Psoas muscle (tissue), 8 donors: ENCODE results near the gene RAB22A. TPM values are rescaled to one million over a fixed set of nuclear protein-coding genes. Genes with fewer than 3 reads are reported as not detected.

Experiments
- ATAC-seq, 4 donors: fragments of 200-7000 bp; cut with Tn5 transposase; one replicate each; pipeline ENCODE4 v1.9.1; 2020; ENCODE audit warnings: moderate library complexity in 3 of 4, mild to moderate bottlenecking in 2 of 4
- DNase-seq, 2 donors: peaks; one replicate each; pipeline ENCODE4 v3.0.0-alpha.2; 2020
- H3K27ac ChIP-seq: fragments of 200-600 bp; one replicate; pipeline ENCODE4 v1.8.0; 2022
- H3K27me3 ChIP-seq, 3 donors: fragments of 200-600 bp in 1 of 3; one replicate each; pipeline versions ENCODE4 v1.6.1 to v1.8.0; 2013 to 2022; ENCODE audit warnings: low read length in 2 of 3, mild to moderate bottlenecking in 2 of 3, moderate library complexity in 1 of 3; ENCODE audit not compliant: insufficient read depth in 3 of 3
- H3K36me3 ChIP-seq, 2 donors: fragments of 200-600 bp in 1 of 2; one replicate each; pipeline versions ENCODE4 v1.6.1 to v1.8.0; 2013 to 2022; ENCODE audit warnings: low read depth in 1 of 2, mild to moderate bottlenecking in 1 of 2, moderate library complexity in 1 of 2; ENCODE audit not compliant: insufficient read depth in 1 of 2
- H3K4me1 ChIP-seq: fragments of 200-600 bp; one replicate; pipeline ENCODE4 v1.8.0; 2022
- H3K4me3 ChIP-seq: fragments of 200-600 bp; one replicate; pipeline ENCODE4 v1.8.0; 2022; ENCODE audit warnings: mild to moderate bottlenecking
- H3K9me3 ChIP-seq: fragments of 200-600 bp; one replicate; pipeline ENCODE4 v1.8.0; 2022
- whole genome bisulfite sequencing, 3 donors: extraction: QIAGEN DNeasy Blood & Tissue Kit; methylation state at CpG; one replicate each; pipeline versions ENCODE4 v1.1.6 to v1.1.7; 2013; 5-methylcytosine and 5-hydroxymethylcytosine counted together
- intact Hi-C, 2 donors: fragments of 100-400 bp; cut with DNase I; formaldehyde crosslinking; loops; one replicate each; pipeline versions ENCODE4 v1.11.0 to v1.14.2; 2022
- polyA plus RNA-seq, 3 donors: library from polyadenylated mRNA; stranded (reverse); fragments of 200-250 nt; gene quantifications; one replicate each; pipeline ENCODE4 v1.2.3, GENCODE V29; 2013
- total RNA-seq, 4 donors: library from RNA; stranded (reverse); fragmentation: NEBNext Ultra II Directional in 2 of 4; extraction: Animal tissue kit (Norgen Biotek cat#: 25700) in 2 of 4; gene quantifications; one replicate each; pipeline versions ENCODE4 v1.2.1 to v1.2.4, GENCODE V29; 2021 to 2023
- TF ChIP-seq, protein P1 (sequence below): fragments of 200-600 bp; IDR thresholded peaks from one replicate; pipeline ENCODE4 v1.8.0; 2022; ENCODE audit warnings: antibody characterized with exemption
- donor health status: healthy with polysubstance abuse.
- donor health status: DM: no; HTN: no; CAD: no; lungs with moderate emphysema.
- donor health status: Bipolar disorder and iron deficiency.
- donor health status: healthy.
- donor health status: DM: yes; HTN: yes; CAD: no.
- donor health status: DM: no; HTN: no; CAD: no.
- donor health status: DM: no; HTN: no; CAD: no.
- donor health status: DM: yes; HTN: yes; CAD: no.

RAB22A gene
- total and polyA plus RNA-seq, 7 donors = 3.6 to 8.5 (median 7.9) TPM

DNA sequence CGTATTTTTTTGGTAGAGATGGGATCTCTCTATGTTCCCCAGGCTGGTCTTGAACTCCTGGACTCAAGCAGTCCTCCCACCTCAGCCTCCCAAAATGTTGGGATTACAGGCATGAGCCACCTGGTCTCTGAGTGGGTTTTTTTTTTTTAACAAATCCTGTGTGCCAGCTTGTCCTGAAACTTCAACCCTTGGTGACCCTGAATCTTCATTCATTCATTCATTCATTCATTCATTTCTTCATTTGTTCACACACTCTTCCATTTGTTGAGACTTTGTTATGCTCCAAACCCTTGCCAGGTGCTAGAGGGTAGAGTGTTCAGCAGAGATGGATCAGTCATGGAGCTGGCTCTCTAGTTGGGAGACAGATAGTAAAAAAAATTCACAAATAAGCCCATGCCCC lies 67.5 kb downstream of the RAB22A start:
- TF ChIP-seq, protein P1, sequence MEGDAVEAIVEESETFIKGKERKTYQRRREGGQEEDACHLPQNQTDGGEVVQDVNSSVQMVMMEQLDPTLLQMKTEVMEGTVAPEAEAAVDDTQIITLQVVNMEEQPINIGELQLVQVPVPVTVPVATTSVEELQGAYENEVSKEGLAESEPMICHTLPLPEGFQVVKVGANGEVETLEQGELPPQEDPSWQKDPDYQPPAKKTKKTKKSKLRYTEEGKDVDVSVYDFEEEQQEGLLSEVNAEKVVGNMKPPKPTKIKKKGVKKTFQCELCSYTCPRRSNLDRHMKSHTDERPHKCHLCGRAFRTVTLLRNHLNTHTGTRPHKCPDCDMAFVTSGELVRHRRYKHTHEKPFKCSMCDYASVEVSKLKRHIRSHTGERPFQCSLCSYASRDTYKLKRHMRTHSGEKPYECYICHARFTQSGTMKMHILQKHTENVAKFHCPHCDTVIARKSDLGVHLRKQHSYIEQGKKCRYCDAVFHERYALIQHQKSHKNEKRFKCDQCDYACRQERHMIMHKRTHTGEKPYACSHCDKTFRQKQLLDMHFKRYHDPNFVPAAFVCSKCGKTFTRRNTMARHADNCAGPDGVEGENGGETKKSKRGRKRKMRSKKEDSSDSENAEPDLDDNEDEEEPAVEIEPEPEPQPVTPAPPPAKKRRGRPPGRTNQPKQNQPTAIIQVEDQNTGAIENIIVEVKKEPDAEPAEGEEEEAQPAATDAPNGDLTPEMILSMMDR = no peak
- no peak overlapping the region for H3K27ac ChIP-seq
- H3K4me3 ChIP-seq = no peak overlapping the region
- ATAC-seq (no peak), DNase-seq (no peak)
- H3K27me3 ChIP-seq = peaks cover 0 to 6% (median 0%) of the 10 kb centered on the region in 3 donors
- no peaks in the 10 kb centered on the region for H3K9me3 ChIP-seq
- H3K4me1 ChIP-seq = no peaks in the 10 kb centered on the region
- intact Hi-C loops = no loop called here
- WGBS, 3 donors = 98 to 100% (median 100%) methylated on average over 1 of the region's 1 CpG
- H3K36me3 ChIP-seq = no peaks in the 10 kb centered on the region

DNA sequence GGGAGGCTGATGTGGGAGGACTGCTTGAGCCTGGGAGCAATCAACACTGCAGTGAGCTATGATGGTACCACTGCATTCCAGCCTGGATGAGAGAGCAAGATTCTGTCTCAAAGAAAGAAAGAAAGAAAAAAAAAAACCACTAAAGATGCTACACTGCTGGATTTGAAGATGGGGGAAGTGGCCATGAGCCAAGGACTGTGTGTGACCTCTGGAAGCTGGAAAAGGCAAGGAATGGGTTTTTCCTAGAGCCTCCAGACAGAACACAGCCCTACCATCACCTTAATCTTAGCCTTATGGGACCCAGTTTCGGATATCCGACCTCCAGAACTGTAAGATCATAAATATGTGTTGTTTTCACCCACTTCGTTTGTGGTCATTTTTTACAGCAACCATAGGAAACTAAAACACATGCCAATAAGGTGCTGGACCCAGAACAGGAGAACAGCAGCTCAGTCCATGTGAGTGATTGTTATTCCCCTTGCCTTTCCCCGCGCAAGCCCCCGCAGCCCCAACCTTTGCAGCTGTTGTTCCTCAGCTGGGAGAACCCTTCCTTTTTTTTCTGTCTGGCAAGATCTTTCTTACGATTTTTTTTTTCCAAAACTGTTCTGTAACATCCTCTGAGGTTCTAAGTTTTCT lies 68.4 kb downstream of the RAB22A start:
- Histone ChIP-seq H3K4me1 (no peaks in the 10 kb centered on the region), H3K27me3 (peaks cover 0 to 6% (median 0%) of the 10 kb centered on the region in 3 donors), H3K9me3 (no peaks in the 10 kb centered on the region), H3K4me3 (no peak overlapping the region), H3K27ac (no peak overlapping the region), H3K36me3 (no peaks in the 10 kb centered on the region)
- TF ChIP-seq, protein P1 = no peak
- ATAC-seq = no peak
- no peak for DNase-seq
- intact Hi-C loops = no loop called here
- WGBS, 3 donors = 19 to 41% (median 25%) methylated on average over 7 of the region's 7 CpGs

DNA sequence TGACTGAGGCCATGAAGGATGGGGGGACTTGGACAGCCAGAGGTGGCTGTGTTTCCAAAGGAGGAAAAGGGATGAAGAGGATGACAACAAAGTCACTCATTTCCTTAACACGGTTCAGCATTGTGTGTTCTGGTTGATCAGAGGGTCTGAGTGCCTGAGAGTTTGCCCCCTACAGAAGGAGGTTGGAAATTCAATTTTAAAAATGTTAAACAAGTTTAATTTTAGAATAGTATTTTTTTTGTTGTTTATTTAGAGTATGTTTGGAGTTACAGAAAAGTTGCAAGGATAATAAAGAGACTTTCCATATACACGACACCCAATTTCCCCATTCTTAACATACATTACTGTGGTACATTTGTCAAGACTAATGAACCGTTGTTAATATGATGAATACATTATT lies 69.2 kb downstream of the RAB22A start:
- Histone ChIP-seq H3K9me3 (no peaks in the 10 kb centered on the region), H3K27me3 (peaks cover 0 to 6% (median 0%) of the 10 kb centered on the region in 3 donors), H3K27ac (no peak overlapping the region), H3K36me3 (no peaks in the 10 kb centered on the region), H3K4me1 (no peaks in the 10 kb centered on the region), H3K4me3 (no peak overlapping the region)
- 62 to 67% (median 62%) methylated on average over 3 of the region's 3 CpGs for WGBS, 3 donors
- TF ChIP-seq, protein P1 = no peak
- DNase-seq = no peak
- no peak for ATAC-seq
- intact Hi-C loops = no loop called here

DNA sequence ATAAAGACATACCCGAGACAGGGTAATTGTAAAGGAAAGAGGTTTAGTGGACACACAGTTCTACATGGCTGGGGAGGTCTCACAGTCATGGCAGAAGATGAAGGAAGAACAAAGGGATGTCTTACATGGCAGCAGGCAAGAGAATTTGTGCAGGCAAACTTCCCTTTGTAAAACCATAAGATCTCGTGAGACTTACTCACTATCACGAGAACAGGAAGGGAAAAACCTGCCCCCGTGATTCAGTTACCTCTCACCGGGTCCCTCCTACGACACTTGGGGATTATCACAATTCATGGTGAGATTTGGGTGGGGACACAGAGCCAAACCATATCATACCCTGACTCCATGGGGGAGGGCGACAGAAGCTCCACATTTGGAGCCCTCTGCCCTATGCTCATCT lies 72.1 kb downstream of the RAB22A start:
- no peaks in the 10 kb centered on the region for H3K4me1 ChIP-seq
- ATAC-seq (no peak), DNase-seq (no peak)
- H3K4me3 ChIP-seq = no peak overlapping the region
- no peak overlapping the region for H3K27ac ChIP-seq
- WGBS, 3 donors = 91 to 95% (median 92%) methylated on average over 7 of the region's 7 CpGs
- H3K27me3 ChIP-seq = peaks cover 0 to 6% (median 0%) of the 10 kb centered on the region in 3 donors
- H3K9me3 ChIP-seq = no peaks in the 10 kb centered on the region
- no peaks in the 10 kb centered on the region for H3K36me3 ChIP-seq
- TF ChIP-seq, protein P1 = no peak
- intact Hi-C loops = loop anchor here in 1 of 2 donors (10.0 kb wide), 1 partner anchor 67 kb away; no protein-coding TSS in a partner anchor

DNA sequence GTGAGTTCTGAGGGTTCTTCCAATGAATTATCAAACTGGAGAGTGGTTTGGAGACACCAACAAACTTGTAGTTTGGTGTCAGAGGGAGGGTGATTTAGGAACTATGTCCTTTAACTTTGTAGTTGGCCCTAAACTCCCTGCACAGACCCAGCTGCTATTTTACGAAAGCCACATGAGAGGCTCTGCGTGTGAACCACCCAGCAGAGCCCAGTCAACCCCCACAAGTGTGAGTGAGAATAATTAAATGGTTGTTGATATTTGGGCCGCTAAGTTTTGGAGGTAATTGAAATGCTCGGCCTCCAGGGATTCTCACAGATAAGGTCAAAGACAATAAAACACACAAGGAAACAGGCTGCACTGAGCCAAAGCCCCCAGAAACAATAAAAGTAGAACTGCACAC lies 72.6 kb downstream of the RAB22A start:
- WGBS, 3 donors = 84 to 90% (median 85%) methylated on average over 4 of the region's 4 CpGs
- no peak for DNase-seq
- H3K27me3 ChIP-seq = peaks cover 0 to 6% (median 0%) of the 10 kb centered on the region in 3 donors
- no peak for ATAC-seq
- H3K4me1 ChIP-seq = no peaks in the 10 kb centered on the region
- H3K4me3 ChIP-seq = no peak overlapping the region
- no peaks in the 10 kb centered on the region for H3K36me3 ChIP-seq
- no peak overlapping the region for H3K27ac ChIP-seq
- intact Hi-C loops = loop anchor here in 1 of 2 donors (10.0 kb wide), 1 partner anchor 67 kb away; no protein-coding TSS in a partner anchor
- H3K9me3 ChIP-seq = no peaks in the 10 kb centered on the region
- TF ChIP-seq, protein P1 = no peak
